Calu3 (cell line): ENCODE results near the gene GNA12. TPM values are rescaled to one million over a fixed set of nuclear protein-coding genes. Genes with fewer than 3 reads are reported as not detected.

Experiments
- BruUV-seq: library from RNA; stranded (reverse); fragments of 400-500 nt; replicated peaks from 2 replicates; lab custom pipeline; 2021; lab: Mats Ljungman, UMichigan
- CTCF ChIA-PET: fragments of 300-600 bp; sonication (Branson Sonifier 250); formaldehyde crosslinking; loops from one replicate; lab custom pipeline; 2022; ENCODE audit warnings: antibody characterized with exemption; lab: Charles Lee
- DNase-seq: peaks from one replicate; pipeline ENCODE4 v3.0.0; 2022
- H3K27ac Mint-ChIP-seq: one replicate; pipeline ENCODE4 v1.8.0; 2022; ENCODE audit warnings: mixed read lengths; ENCODE audit not compliant: unreplicated experiment
- H3K27me3 Mint-ChIP-seq: one replicate; pipeline ENCODE4 v1.8.0; 2022; ENCODE audit warnings: mixed read lengths; ENCODE audit not compliant: unreplicated experiment
- H3K36me3 Mint-ChIP-seq: one replicate; pipeline ENCODE4 v1.8.0; 2022; ENCODE audit warnings: mild to moderate bottlenecking, moderate library complexity, mixed read lengths; ENCODE audit not compliant: insufficient read depth, unreplicated experiment
- H3K4me1 Mint-ChIP-seq: one replicate; pipeline ENCODE4 v1.8.0; 2022; ENCODE audit warnings: mild to moderate bottlenecking, low read depth, mixed read lengths; ENCODE audit not compliant: unreplicated experiment
- H3K4me3 Mint-ChIP-seq: one replicate; pipeline ENCODE4 v1.8.0; 2022; ENCODE audit warnings: mild to moderate bottlenecking, low read depth, moderate library complexity, mixed read lengths; ENCODE audit not compliant: unreplicated experiment
- H3K9me3 Mint-ChIP-seq: one replicate; pipeline ENCODE4 v1.8.0; 2022; ENCODE audit warnings: low read depth, mixed read lengths; ENCODE audit not compliant: unreplicated experiment
- intact Hi-C: fragments of 100-400 bp; cut with micrococcal nuclease; formaldehyde crosslinking; loops from one replicate; pipeline ENCODE4 v1.10.0; 2022; ENCODE audit not compliant: unreplicated experiment
- total RNA-seq: library from RNA; stranded (reverse); gene quantifications from 2 replicates; pipeline ENCODE4 v1.2.3, GENCODE V29; 2022
- TF ChIP-seq, protein P1 (sequence below): fragments of 200-600 bp; IDR thresholded peaks from one replicate; pipeline ENCODE4 v1.8.0; 2022; ENCODE audit warnings: antibody characterized with exemption; ENCODE audit not compliant: unreplicated experiment

Gene GNA12
- total RNA-seq, 1 experiment from 2014 or later: 78.3 TPM

- H3K4me3 Mint-ChIP-seq: no peak overlapping the region
- H3K4me1 Mint-ChIP-seq: peaks cover 10% of the 10 kb centered on the region
- no peaks in the 10 kb centered on the region for H3K27me3 Mint-ChIP-seq
- CTCF ChIA-PET: interaction anchor here (0.7 to 5.0 kb wide), 2 partner anchors 243 to 261 kb away, joined by 4 to 26 read pairs; no protein-coding TSS in a partner anchor
- H3K27ac Mint-ChIP-seq: no peak overlapping the region
- peaks cover 46% of the 10 kb centered on the region for H3K36me3 Mint-ChIP-seq
- TF ChIP-seq, protein P1, sequence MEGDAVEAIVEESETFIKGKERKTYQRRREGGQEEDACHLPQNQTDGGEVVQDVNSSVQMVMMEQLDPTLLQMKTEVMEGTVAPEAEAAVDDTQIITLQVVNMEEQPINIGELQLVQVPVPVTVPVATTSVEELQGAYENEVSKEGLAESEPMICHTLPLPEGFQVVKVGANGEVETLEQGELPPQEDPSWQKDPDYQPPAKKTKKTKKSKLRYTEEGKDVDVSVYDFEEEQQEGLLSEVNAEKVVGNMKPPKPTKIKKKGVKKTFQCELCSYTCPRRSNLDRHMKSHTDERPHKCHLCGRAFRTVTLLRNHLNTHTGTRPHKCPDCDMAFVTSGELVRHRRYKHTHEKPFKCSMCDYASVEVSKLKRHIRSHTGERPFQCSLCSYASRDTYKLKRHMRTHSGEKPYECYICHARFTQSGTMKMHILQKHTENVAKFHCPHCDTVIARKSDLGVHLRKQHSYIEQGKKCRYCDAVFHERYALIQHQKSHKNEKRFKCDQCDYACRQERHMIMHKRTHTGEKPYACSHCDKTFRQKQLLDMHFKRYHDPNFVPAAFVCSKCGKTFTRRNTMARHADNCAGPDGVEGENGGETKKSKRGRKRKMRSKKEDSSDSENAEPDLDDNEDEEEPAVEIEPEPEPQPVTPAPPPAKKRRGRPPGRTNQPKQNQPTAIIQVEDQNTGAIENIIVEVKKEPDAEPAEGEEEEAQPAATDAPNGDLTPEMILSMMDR: no peak
- no peak for DNase-seq
- intact Hi-C loops: no loop called here
- no peaks in the 10 kb centered on the region for H3K9me3 Mint-ChIP-seq
- no TSS peak for BruUV-seq
Observed at GRCh38 chr7:2711895-2712675, 132.0 kb downstream of the GNA12 start.

DNA sequence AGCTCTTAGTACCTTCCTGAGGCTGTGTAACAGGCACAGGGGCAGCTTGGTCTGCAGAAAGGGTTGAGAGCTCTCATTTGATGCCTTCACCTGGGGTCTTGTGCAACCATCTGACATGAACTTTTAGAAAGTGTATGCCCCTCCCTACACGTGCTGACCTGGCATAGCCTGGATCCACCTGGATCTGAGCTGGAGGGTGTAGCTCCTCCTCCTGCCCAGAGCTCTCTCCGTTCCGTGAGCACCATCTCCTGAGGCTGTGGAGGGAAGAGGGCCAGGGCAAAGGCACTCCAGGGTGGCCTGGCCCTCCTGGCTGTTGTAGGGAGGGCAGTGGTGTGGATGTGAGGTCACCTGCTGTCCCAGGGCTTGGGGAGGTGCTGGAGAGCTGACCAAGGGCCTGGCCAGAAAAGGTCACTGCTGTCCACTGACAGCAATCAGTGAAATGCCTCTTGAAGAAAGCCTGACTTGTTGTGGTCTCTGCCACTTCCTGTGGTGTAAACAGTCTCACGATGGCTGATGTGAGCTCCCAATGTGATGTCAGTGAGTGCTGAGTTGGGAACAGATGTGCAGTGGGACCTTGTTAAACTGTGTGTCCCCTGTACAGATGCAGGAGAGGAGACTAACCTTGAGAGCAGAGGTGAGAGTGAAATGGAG is 133.1 kb downstream of the GNA12 start:
- H3K27ac Mint-ChIP-seq: no peak overlapping the region
- peaks cover 39% of the 10 kb centered on the region for H3K36me3 Mint-ChIP-seq
- H3K4me1 Mint-ChIP-seq: peaks cover 10% of the 10 kb centered on the region
- CTCF ChIA-PET: interaction anchor here (0.6 to 5.0 kb wide), 4 partner anchors 42 to 768 kb away, joined by 5 to 26 read pairs (median 6); no protein-coding TSS in a partner anchor
- BruUV-seq: no TSS peak
- H3K27me3 Mint-ChIP-seq: no peaks in the 10 kb centered on the region
- no peak overlapping the region for H3K4me3 Mint-ChIP-seq
- no peaks in the 10 kb centered on the region for H3K9me3 Mint-ChIP-seq
- intact Hi-C loops: no loop called here
- TF ChIP-seq, protein P1: no peak
- DNase-seq: no peak

DNA sequence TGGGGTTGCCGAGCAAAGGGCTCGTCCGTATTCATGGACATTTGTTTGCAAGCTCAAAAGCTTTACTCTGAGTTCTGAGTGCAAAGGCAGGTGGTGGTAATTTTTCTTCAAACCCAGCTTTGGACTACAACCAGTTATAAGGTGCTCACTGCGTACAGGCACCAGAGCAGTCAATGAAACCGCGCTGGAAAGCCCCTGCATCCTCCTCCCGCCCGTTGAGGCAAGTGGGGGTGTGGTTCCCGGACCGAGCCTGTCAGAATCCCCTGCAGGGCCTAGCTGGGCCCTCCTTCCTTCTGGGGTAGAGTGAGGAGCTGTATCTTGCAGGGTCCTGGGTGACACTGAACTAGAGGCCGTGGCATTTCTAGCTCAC is 133.8 kb downstream of the GNA12 start:
- Mint-ChIP-seq H3K27me3 (no peaks in the 10 kb centered on the region), H3K4me3 (peak overlapping the region; percentile 59), H3K27ac (peak overlapping the region; percentile 39), H3K4me1 (peaks cover 10% of the 10 kb centered on the region), H3K36me3 (peaks cover 36% of the 10 kb centered on the region), H3K9me3 (no peaks in the 10 kb centered on the region)
- CTCF ChIA-PET: interaction anchor here (0.6 to 5.0 kb wide), 20 partner anchors 8 to 769 kb away, joined by 3 to 26 read pairs (median 4); partner anchors contain the start of gene AMZ1
- BruUV-seq: no TSS peak
- TF ChIP-seq, protein P1: no peak
- no peak for DNase-seq
- intact Hi-C loops: no loop called here

- Mint-ChIP-seq H3K9me3 (no peaks in the 10 kb centered on the region), H3K4me1 (peaks cover 10% of the 10 kb centered on the region), H3K4me3 (peak overlapping the region; percentile 59), H3K36me3 (peaks cover 31% of the 10 kb centered on the region), H3K27me3 (no peaks in the 10 kb centered on the region), H3K27ac (peak overlapping the region; percentile 39)
- TF ChIP-seq, protein P1: peak; percentile 98
- no TSS peak for BruUV-seq
- peak; percentile 92 for DNase-seq
- intact Hi-C loops: no loop called here
- CTCF ChIA-PET: interaction anchor here (0.6 to 5.0 kb wide), 22 partner anchors 9 to 330 kb away, joined by 3 to 26 read pairs (median 4); partner anchors contain the start of gene AMZ1
Observed at GRCh38 chr7:2709553-2710285, 134.4 kb downstream of the GNA12 start.
